H4 (cell line): Measurements from ENCODE around the gene CARHSP1. TPM values are rescaled to one million over a fixed set of nuclear protein-coding genes. Genes with fewer than 3 reads are reported as not detected.
"Not testable (repeated sequence)": the region's sequence is repeated elsewhere in the genome, so short reads cannot be mapped to it uniquely, and the experiment has no call there.

Experiments
- DNase-seq: peaks from one replicate; pipeline ENCODE4 v3.0.0-alpha.2; 2015; ENCODE audit warnings: low spot score
- total RNA-seq: library from RNA; depleted of rRNA; stranded (reverse); fragments of >200 nt; shearing (Covaris generic); gene quantifications from 2 replicates; pipeline ENCODE4 v1.2.3, GENCODE V29; 2014; rRNA removed

CARHSP1 gene
- total RNA-seq, 1 experiment from 2014 or later: 118 TPM

DNA sequence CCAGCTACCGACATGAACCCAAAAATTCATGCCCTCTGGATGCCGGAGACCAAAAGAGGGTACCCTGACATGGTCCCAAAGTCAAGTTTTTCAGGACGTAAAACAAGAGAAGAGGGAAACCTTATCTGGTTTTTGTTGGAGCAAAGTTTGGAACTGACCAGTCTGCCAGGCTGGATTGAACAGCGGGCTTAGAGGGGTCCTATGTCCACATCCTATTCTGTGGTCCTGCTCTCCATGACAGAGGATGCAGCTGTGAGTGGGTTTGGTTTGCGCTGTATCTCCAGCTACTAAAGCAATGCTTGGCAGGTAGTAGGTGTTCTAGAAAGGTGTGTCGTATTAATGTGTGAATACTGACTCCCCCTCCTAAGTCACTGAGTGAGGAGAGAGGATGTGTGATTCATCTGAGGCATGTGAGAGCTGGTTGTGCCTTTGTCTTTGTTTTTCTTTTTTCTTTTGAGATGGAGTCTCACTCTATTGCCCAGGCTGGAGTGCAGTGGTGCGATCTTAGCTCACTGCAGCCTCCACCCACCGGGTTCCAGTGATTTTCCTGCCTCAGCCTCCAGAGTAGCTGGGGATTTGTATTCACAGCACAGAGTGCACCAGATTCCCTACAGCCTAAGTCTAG lies 40.2 kb downstream of the CARHSP1 start:
- no peak for DNase-seq

DNA sequence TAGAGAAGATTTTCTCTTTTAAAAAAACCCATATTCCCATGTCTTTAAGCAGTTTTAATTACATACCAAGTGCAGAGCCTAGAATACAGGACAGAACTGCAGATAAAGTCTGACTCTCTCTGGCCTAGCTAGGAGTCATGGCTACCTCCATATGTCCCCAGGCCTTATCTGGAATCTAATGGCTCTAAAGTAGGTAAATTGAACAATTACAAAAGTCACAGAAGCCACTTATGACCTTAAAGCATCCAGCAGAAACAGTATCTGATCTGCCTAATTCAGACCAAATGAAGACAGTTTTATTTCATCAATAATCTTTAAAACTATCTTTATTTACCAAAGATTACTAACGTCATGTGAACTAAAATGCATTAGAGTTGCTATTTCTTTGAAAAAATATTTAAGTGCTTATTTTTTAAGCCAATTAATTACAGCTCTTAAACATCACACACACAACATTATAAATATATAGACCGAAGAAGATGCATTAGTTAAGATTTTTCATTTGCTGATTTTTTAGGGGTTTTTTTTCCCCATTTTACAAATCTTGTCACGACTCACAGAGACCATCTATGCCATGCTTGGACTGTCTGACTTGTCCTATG lies 42.4 kb downstream of the CARHSP1 start:
- no peak for DNase-seq

- no peak for DNase-seq
Observed at GRCh38 chr16:8822403-8822802, 46.4 kb downstream of the CARHSP1 start.

DNA sequence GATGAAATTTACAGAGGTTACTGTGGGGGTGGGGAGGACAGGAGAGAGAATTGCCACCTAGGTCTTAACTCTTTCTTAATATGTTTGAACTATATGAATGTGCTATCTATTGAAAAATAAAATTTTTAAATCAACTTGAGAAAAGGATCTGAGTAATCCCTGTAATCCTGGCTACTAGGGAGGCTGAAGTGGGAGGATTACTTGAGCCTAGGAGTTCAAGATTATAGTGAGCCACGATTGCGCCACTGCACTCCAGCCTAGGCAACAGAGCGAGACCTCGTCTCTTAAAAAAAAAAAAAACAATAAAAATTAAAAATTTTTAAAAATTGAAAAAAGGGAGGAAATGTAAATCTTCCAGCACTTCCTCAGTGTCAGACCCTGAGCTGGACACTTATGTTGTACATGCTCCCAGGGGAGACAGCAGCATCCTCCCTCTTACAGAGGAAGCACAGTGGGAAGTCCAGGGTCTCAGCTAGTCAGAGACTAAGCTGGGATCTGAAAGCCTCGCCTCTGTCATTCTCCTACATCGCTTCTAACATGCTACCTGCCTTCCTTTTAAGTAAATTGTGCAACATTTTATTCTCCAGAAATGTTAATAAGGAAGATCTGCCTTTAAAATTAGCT lies 49.3 kb downstream of the CARHSP1 start:
- no peak for DNase-seq

GRCh38 chr16:8818504-8819270 lies 50.1 kb downstream of the CARHSP1 start:
- DNase-seq: no peak

DNA sequence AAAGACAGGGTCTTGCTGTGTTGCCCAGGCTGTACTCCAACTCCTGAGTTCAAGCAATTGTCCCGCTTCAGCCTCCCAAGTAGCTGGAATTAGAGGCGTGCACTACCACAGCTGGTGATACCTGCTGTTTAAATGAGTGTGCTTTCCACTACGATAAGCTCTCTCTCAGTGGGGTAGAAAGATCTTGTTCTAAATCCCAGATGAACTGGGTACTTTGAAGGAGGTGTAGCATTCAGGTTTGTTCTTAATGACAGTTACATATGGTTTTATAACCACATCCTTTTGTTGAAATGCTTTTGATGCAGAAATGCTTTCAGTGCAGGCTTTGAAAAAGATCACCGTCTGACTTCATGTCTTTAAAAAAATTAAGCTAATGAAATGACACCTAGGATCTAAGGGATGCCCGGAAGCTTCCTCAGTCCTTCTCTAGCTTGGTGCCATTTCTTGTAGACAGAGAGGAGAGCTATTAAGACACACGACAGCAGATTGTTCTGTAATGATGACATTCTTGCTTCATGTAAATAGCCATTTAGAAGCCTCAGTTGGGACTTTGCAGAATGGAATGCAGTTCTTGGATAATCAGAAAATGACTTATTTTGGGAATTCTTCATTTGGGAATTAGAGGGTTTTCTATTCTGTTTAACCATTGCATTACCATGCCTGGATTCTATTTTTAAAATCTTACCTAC lies 51.7 kb downstream of the CARHSP1 start:
- DNase-seq: no peak

GRCh38 chr16:8814095-8814806 lies 54.6 kb downstream of the CARHSP1 start:
- DNase-seq: no peak

- DNase-seq: no peak
Observed at GRCh38 chr16:8812162-8812843, 56.5 kb downstream of the CARHSP1 start.

- no peak for DNase-seq
Observed at GRCh38 chr16:8808613-8809353, 60.0 kb downstream of the CARHSP1 start.

- DNase-seq: no peak
Observed at GRCh38 chr16:8808009-8808408, 60.8 kb downstream of the CARHSP1 start.

GRCh38 chr16:8807189-8807588 lies 61.6 kb downstream of the CARHSP1 start:
- DNase-seq: no peak

DNA sequence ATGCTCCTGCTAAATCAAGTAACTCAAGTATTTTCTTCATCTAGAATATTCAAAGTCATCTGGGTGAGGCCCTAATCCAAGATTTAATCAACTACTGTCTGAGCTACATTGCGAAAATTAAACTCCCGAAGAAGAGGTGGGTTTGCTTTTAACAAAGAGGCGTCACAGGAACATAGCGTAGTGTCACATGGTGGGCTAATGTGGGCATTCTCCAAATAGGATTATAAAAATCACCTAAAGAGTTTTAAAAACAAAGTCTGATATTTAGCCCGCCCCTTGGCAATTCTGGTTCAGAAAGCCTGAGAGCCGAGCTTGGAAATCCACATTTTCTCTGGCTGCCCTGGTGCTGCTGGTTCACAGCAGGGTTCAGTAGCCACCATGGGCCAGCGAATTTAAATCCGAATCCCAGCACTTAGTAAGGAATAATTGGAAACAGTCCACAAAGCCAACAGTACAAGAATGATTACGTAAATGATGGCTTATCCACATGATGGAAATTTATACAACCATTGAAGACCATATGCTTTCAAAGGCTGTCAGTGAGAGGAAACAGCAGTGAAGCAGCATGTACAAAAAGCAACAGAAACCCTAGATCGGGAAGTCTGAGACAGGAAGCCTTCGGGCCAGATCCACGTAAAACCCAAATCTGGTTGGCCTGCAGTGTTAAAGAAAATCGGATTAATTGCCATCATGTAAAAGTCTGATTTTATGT lies 62.4 kb downstream of the CARHSP1 start:
- DNase-seq: no peak

DNA sequence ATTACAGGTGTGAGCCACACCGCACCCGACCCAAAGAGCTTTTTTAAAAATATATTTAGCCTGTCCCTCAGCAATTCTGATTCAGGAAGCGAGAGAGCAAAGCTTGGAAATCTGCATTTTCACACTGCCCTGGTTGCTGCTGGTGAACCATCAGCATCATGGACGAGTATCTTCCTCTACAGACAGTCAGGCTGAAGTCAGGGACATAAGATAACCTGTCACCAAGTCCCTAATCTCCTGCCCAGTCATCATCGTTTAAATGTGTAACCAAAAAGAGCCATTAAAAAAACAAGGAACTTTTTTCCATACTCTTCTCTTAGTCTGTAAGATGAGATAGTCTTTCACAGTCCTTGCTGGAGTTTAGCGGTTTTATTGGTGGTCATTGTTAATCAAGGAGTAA lies 64.5 kb downstream of the CARHSP1 start:
- DNase-seq: no peak

- not testable (repeated sequence) for DNase-seq
Observed at GRCh38 chr16:8803733-8804132, 65.1 kb downstream of the CARHSP1 start.

Other genes with a start within 250 kb of the CARHSP1 start
- gene METTL22, start 247.3 kb downstream of the CARHSP1 start, total RNA-seq: 16.1 and 17.1 TPM in 2 replicates
- gene ABAT, start 194.4 kb downstream of the CARHSP1 start, total RNA-seq: 0.99 and 2.0 TPM in 2 replicates
- gene TMEM186, start 71.4 kb downstream of the CARHSP1 start, total RNA-seq: 6.3 and 9.6 TPM in 2 replicates
- gene PMM2, start 71.2 kb downstream of the CARHSP1 start, total RNA-seq: 33.6 and 34.9 TPM in 2 replicates
- not detected in 2 replicates for gene LITAFD, start 13.3 kb upstream of the CARHSP1 start, total RNA-seq
- 14.4 and 33.8 TPM in 2 replicates for gene USP7, start 94.9 kb upstream of the CARHSP1 start, total RNA-seq
- 37.0 and 45.7 TPM in 2 replicates for gene HAPSTR1, start 222.6 kb upstream of the CARHSP1 start, total RNA-seq